ENCODE data around the gene CCDC85C. TPM values are rescaled to one million over a fixed set of nuclear protein-coding genes. Genes with fewer than 3 reads are reported as not detected.

The CCDC85C gene
- polyA plus RNA-seq, 1 of the 3 experiments (the other 2 are of a cell fraction): 9.6 TPM

- peak; percentile 93 for DNase-seq
- H3K4me3 ChIP-seq (ENCODE audit: low read depth in 2 of 2, low read length in 1 of 2): peak overlapping the region in 1 of 2 experiments; percentile 50; a peak in 1 of 4 replicates
- no peak overlapping the region for H2AFZ ChIP-seq (ENCODE audit: low read depth)
- H3K79me2 ChIP-seq (ENCODE audit: insufficient read depth): no peaks in the 10 kb centered on the region
- H3K36me3 ChIP-seq (replicated peaks in 1 of 2; ENCODE audit: control insufficient read depth in 1 of 2, insufficient read depth in 2 of 2, low read length in 1 of 2): no peaks in the 10 kb centered on the region
- no peak overlapping the region for H3K9ac ChIP-seq
- POLR2A ChIA-PET: interaction anchor here (1.1 kb wide), 1 partner anchor 54 kb away, joined by 3 read pairs; no protein-coding TSS in a partner anchor
- H4K20me1 ChIP-seq (ENCODE audit: insufficient read depth): no peaks in the 10 kb centered on the region
- H3K27ac ChIP-seq (ENCODE audit: low read depth in 2 of 2, low read length in 1 of 2): no peak overlapping the region
- WGBS (ENCODE audit: low lambda C conversion rate): 27% methylated on average over 14 of the region's 20 CpGs
- no peaks in the 10 kb centered on the region for H3K9me3 ChIP-seq
- peaks cover 0 to 29% of the 10 kb centered on the region in 2 experiments; a peak in 2 of 4 replicates for H3K4me1 ChIP-seq (ENCODE audit: control insufficient read depth in 1 of 2, insufficient read depth in 2 of 2, low read depth in 1 of 2, low read length in 1 of 2)
- peaks cover 1% of the 10 kb centered on the region for H3F3A ChIP-seq (replicated peaks; ENCODE audit: insufficient read depth)
- H3K4me2 ChIP-seq: peak overlapping the region; percentile 18; the same call in 1 of the 2 replicates
- no peaks in the 10 kb centered on the region for H3K9me2 ChIP-seq
- H3K27me3 ChIP-seq (ENCODE audit: insufficient read depth): no peaks in the 10 kb centered on the region
- CTCF ChIA-PET: interaction anchor here (0.6 to 4.2 kb wide), 36 partner anchors 9 to 192 kb away, joined by 3 to 34 read pairs (median 4); partner anchors contain the start of gene CCDC85C
- TF ChIP-seq EP300 (IDR thresholded peaks at IDR 0.05; ENCODE audit: borderline replicate concordance in 1 of 2, low read depth in 1 of 2, low read length in 1 of 2): no peak
- no peak for TF ChIP-seq JUND (IDR thresholded peaks at IDR 0.05)
- no peak for TF ChIP-seq FOXM1 (IDR thresholded peaks at IDR 0.05; ENCODE audit: low read depth)
- TF ChIP-seq USF2 (IDR thresholded peaks at IDR 0.05; ENCODE audit: borderline replicate concordance, low read depth, low read length): no peak
- TF ChIP-seq TEAD4 (IDR thresholded peaks at IDR 0.05; ENCODE audit: borderline replicate concordance, insufficient read depth): no peak
- TF ChIP-seq MAX (IDR thresholded peaks at IDR 0.05; ENCODE audit: low read depth): peak; percentile 57; the same call in 1 of the 2 replicates
- no peak for TF ChIP-seq FOXJ3 (CRISPR knock-in tag; IDR thresholded peaks at IDR 0.05)
- TF ChIP-seq GABPA (IDR thresholded peaks at IDR 0.05; ENCODE audit: low read depth): no peak
- no peak for TF ChIP-seq REST (IDR thresholded peaks at IDR 0.05; ENCODE audit: low read depth, low read length)
- peak; percentile 39; the same call in 1 of the 2 replicates for TF ChIP-seq MXI1 (IDR thresholded peaks at IDR 0.05; ENCODE audit: low read depth, low read length)
- TF ChIP-seq USF1 (IDR thresholded peaks at IDR 0.05; ENCODE audit: borderline replicate concordance, low read depth): peak; percentile 67; the same call in 1 of the 2 replicates
- no peak for TF ChIP-seq NFIC (IDR thresholded peaks at IDR 0.05; ENCODE audit: borderline replicate concordance)
- TF ChIP-seq MEF2A (IDR thresholded peaks at IDR 0.05; ENCODE audit: borderline replicate concordance, low read depth): no peak
- TF ChIP-seq PBX3 (IDR thresholded peaks at IDR 0.05): no peak
- TF ChIP-seq EZH2phosphoT487 (IDR thresholded peaks at IDR 0.05; ENCODE audit: borderline replicate concordance, low read depth): no peak
- peak; percentile 98 for TF ChIP-seq SMC3 (IDR thresholded peaks at IDR 0.05; ENCODE audit: low read depth, low read length)
- TF ChIP-seq RAD21 (IDR thresholded peaks at IDR 0.05; ENCODE audit: low read length): peak; percentile 97
- TF ChIP-seq RFX5 (IDR thresholded peaks at IDR 0.05; ENCODE audit: low read length): no peak
- TF ChIP-seq CHD2 (IDR thresholded peaks at IDR 0.05; ENCODE audit: low read length, partially characterized antibody): peak; percentile 20
- 0 out of 2 replicates have a peak, but pooled peaks have one; percentile 33 for TF ChIP-seq SIN3A (IDR thresholded peaks at IDR 0.05; ENCODE audit: borderline replicate concordance, low read depth, low read length)
- no peak for TF ChIP-seq IRF3 (IDR thresholded peaks at IDR 0.05; ENCODE audit: low read depth, low read length)
- TF ChIP-seq TAF1 (IDR thresholded peaks at IDR 0.05; ENCODE audit: borderline replicate concordance, low read depth, low read length): no peak
Measured at GRCh38 chr14:99628887-99629618, 25.0 kb upstream of the CCDC85C start.
